Activated CD4-positive, alpha-beta memory T cell treated with anti-CD3 and anti-CD28 coated beads for 36 hours (primary cell): ENCODE data around the gene RNF141. TPM values are rescaled to one million over a fixed set of nuclear protein-coding genes. Genes with fewer than 3 reads are reported as not detected.

ENCODE experiments used
- CTCF ChIA-PET: fragments of 350-600 bp; sonication (Branson Sonifier 250); formaldehyde crosslinking; loops from one replicate; lab custom pipeline; 2021; ENCODE audit warnings: antibody characterized with exemption, inconsistent platforms; lab: Charles Lee
- POLR2A ChIA-PET: fragments of 350-600 bp; sonication (Branson Sonifier 250); formaldehyde crosslinking; loops from one replicate; lab custom pipeline; 2021; ENCODE audit warnings: antibody characterized with exemption; lab: Charles Lee
- DNase-seq: peaks from one replicate; pipeline ENCODE4 v3.0.0-alpha.2; 2020
- H3K27ac Mint-ChIP-seq: one replicate; pipeline ENCODE4 v1.8.0; 2021; ENCODE audit warnings: mixed read lengths
- H3K27me3 Mint-ChIP-seq: one replicate; pipeline ENCODE4 v1.8.0; 2021; ENCODE audit warnings: mixed read lengths
- H3K36me3 Mint-ChIP-seq: one replicate; pipeline ENCODE4 v1.8.0; 2021; ENCODE audit warnings: mixed read lengths
- H3K4me1 Mint-ChIP-seq: one replicate; pipeline ENCODE4 v1.8.0; 2021; ENCODE audit warnings: low read depth, mixed read lengths
- H3K4me3 Mint-ChIP-seq: one replicate; pipeline ENCODE4 v1.8.0; 2021; ENCODE audit warnings: mild to moderate bottlenecking, mixed read lengths
- H3K9me3 Mint-ChIP-seq: one replicate; pipeline ENCODE4 v1.8.0; 2021; ENCODE audit warnings: mixed read lengths
- intact Hi-C: fragments of 100-400 bp; cut with micrococcal nuclease; formaldehyde crosslinking; loops from one replicate; pipeline ENCODE4 v1.15.1; 2023
- total RNA-seq, 2 experiments: library from RNA; stranded (reverse); gene quantifications; one replicate each; pipeline ENCODE4 v1.2.3, GENCODE V29; 2021

RNF141 gene
- total RNA-seq, 2 experiments from 2014 or later: 17.9 to 18.7 TPM

DNA sequence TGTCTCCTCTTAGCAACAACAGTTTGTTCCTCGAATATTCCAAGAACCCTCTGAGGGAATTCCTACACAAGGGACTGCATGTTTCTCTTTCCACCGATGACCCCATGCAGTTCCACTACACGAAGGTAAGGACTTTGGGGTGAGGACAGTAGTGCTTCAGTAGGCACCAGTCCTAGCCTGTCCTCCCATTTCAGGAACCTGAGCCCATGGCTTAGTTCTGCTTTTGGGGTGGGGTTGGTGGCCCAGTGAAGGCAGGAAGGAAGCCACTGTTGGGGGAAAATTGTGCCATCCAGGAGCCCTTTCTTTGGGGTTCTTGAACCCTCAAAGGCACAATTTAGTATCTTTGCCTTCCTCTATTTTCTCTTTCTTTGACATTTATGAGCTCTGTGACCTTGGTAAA, 38.2 kb downstream of the RNF141 start:
- POLR2A ChIA-PET: no interaction called here
- no peaks in the 10 kb centered on the region for H3K9me3 Mint-ChIP-seq
- no peaks in the 10 kb centered on the region for H3K27me3 Mint-ChIP-seq
- no peak overlapping the region for H3K4me3 Mint-ChIP-seq
- CTCF ChIA-PET: interaction anchor here (0.7 kb wide), 1 partner anchor 326 kb away, joined by 3 read pairs; no protein-coding TSS in a partner anchor
- intact Hi-C loops: no loop called here
- H3K4me1 Mint-ChIP-seq: no peaks in the 10 kb centered on the region
- H3K27ac Mint-ChIP-seq: no peak overlapping the region
- DNase-seq: no peak
- H3K36me3 Mint-ChIP-seq: peaks cover 24% of the 10 kb centered on the region

DNA sequence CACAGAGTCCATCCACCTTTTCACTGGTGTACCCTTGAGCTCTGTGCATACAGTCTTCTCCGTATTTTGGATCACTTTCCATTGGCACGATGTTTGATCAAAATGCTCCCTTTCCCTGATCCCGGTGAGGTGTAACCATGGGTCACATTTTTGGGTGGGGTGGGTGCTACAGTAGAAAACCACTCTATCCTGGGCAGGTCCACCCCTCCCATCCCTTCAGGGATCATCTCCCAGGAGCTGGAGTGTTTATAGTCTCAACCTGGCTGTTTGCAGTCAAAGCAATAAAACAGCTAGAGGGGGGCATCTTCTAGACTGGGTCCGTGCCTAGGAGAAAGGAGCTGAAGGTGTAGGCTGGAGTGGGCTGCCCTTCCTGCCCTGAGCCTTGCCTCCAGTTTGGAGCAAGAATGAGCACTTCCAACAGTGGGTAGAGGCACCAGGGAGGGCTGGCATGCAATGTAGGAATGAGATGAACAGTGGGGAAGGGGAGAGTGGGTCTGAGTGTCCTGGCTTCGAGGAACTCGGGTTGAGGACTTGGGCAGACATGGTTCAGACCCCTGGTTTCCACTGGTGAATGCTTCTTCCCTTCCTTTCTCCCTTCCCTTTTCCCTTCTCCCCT, 38.8 kb downstream of the RNF141 start:
- ChIA-PET CTCF (interaction anchor here (1.1 kb wide), 1 partner anchor 88 kb away, joined by 3 read pairs; no protein-coding TSS in a partner anchor), POLR2A (no interaction called here)
- intact Hi-C loops: no loop called here
- no peak for DNase-seq
- H3K27ac Mint-ChIP-seq: no peak overlapping the region
- no peaks in the 10 kb centered on the region for H3K9me3 Mint-ChIP-seq
- H3K27me3 Mint-ChIP-seq: no peaks in the 10 kb centered on the region
- H3K4me3 Mint-ChIP-seq: no peak overlapping the region
- no peaks in the 10 kb centered on the region for H3K4me1 Mint-ChIP-seq
- peaks cover 27% of the 10 kb centered on the region for H3K36me3 Mint-ChIP-seq

DNA sequence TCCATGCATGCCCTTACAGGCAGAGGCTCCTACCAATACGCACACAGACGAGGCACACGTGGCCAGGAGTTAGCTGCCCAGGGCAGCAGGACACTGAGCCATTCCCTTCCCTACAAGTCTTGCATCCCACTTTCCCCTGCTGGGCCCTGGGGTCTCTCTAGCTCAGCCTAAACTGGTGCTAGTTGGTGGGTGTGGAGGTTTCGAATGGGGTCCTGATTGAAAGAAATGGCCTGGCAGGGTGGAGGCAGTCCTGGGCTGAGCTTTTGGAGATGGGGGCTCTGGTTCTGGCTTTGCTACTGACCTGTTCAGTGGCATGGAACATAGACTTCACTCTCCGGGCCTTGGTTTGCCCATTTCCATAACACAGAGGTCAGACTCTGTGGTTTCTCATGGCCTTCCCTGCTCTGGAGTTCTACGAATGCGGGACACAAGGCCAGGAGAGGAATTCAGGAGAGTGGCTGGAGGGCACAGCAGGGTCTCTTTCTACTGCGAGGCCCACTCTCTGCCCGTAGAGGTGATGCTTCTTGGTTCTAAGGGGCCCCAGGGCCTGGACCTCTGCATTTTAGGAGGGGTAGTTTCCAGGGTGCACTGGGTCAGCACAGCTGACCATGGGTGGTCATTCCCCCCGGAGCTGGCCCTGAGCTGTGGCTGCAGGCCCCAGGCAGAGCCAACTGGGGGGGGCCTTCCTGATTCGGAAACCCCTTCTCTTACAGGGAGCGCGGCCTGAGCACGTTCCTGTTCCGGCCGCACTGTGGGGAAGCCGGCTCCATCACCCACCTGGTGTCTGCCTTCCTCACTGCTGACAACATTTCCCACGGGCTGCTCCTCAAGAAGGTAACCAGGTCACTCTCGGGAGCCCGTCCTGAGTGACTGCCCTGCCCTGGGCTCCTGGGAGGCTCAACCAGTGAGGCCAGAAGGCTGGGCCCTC, 40.0 kb downstream of the RNF141 start:
- Mint-ChIP-seq H3K27ac (no peak overlapping the region), H3K27me3 (no peaks in the 10 kb centered on the region), H3K9me3 (no peaks in the 10 kb centered on the region), H3K36me3 (peaks cover 26% of the 10 kb centered on the region), H3K4me1 (no peaks in the 10 kb centered on the region), H3K4me3 (no peak overlapping the region)
- CTCF ChIA-PET: interaction anchor here (1.1 kb wide), 1 partner anchor 87 kb away, joined by 3 read pairs; no protein-coding TSS in a partner anchor
- intact Hi-C loops: no loop called here
- no peak for DNase-seq
- POLR2A ChIA-PET: no interaction called here

- intact Hi-C loops: no loop called here
- Mint-ChIP-seq H3K4me3 (no peak overlapping the region), H3K27me3 (no peaks in the 10 kb centered on the region), H3K9me3 (no peaks in the 10 kb centered on the region), H3K36me3 (peaks cover 26% of the 10 kb centered on the region), H3K27ac (no peak overlapping the region), H3K4me1 (no peaks in the 10 kb centered on the region)
- CTCF ChIA-PET: no interaction called here
- POLR2A ChIA-PET: no interaction called here
- DNase-seq: no peak
Observed at GRCh38 chr11:10499874-10500601, 40.9 kb downstream of the RNF141 start.

DNA sequence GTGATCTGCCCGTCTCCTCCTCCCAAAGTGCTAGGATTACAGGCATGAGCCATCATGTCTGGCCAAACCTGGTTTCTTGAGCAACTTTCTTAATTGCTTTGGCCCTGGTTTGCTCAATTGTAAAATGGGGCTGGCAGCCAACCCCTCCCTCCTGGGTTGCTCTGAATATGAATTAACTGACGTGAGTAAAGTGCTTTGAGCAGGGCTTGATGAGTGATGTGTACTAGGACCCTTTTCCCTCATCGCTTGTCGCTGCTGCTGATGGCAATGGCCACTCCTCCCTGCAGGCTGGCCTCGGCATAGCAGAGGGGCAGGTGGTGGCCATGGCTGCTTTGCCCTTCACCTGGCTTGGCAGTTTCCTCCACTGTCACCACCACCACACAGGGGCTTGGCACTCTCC, 41.5 kb downstream of the RNF141 start:
- CTCF ChIA-PET: no interaction called here
- no peak for DNase-seq
- H3K36me3 Mint-ChIP-seq: peaks cover 27% of the 10 kb centered on the region
- H3K27me3 Mint-ChIP-seq: no peaks in the 10 kb centered on the region
- H3K9me3 Mint-ChIP-seq: no peaks in the 10 kb centered on the region
- intact Hi-C loops: no loop called here
- POLR2A ChIA-PET: no interaction called here
- H3K27ac Mint-ChIP-seq: no peak overlapping the region
- H3K4me3 Mint-ChIP-seq: no peak overlapping the region
- no peaks in the 10 kb centered on the region for H3K4me1 Mint-ChIP-seq

GRCh38 chr11:10498426-10499250, 42.3 kb downstream of the RNF141 start:
- Mint-ChIP-seq H3K36me3 (peaks cover 27% of the 10 kb centered on the region), H3K4me1 (no peaks in the 10 kb centered on the region), H3K27me3 (no peaks in the 10 kb centered on the region), H3K9me3 (no peaks in the 10 kb centered on the region), H3K27ac (no peak overlapping the region), H3K4me3 (no peak overlapping the region)
- intact Hi-C loops: no loop called here
- POLR2A ChIA-PET: no interaction called here
- CTCF ChIA-PET: interaction anchor here (1.0 kb wide), 1 partner anchor 47 kb away, joined by 3 read pairs; no protein-coding TSS in a partner anchor
- DNase-seq: no peak

GRCh38 chr11:10498022-10498400, 43.0 kb downstream of the RNF141 start:
- no peak for DNase-seq
- ChIA-PET POLR2A (no interaction called here), CTCF (interaction anchor here (1.0 kb wide), 1 partner anchor 47 kb away, joined by 3 read pairs; no protein-coding TSS in a partner anchor)
- Mint-ChIP-seq H3K4me3 (no peak overlapping the region), H3K36me3 (peaks cover 29% of the 10 kb centered on the region), H3K27ac (no peak overlapping the region), H3K4me1 (no peaks in the 10 kb centered on the region), H3K27me3 (no peaks in the 10 kb centered on the region), H3K9me3 (no peaks in the 10 kb centered on the region)
- intact Hi-C loops: no loop called here

DNA sequence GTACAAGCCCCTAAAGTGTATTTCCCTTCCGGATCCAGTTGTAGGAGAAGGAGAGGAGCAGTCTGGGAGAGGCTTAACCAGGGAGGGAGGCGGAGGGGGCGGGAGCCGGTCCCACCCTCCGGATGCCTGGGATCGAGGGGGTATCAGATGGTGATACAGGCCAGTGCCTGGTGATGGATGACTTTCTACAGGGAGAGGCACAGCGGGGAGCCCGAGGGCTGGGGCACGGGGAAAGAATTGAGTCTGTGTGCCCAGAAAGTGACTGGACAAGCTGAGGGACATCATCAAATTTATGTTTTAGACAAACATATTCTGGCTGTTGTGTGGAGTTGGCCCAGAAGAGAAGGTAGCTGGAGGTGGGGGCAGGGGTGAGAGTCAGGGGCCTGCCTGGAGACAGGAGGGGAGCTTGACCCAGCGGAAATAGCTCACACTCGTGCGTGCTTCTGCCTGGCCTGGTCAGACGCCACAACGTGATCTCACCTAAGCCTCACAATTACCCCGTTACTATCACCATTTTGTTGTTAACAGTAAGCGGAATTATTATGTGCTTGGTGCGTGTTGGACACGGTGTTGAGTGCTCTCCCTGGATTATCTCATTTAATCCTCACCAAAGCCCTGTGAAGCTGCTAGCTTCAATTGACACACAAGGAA, 43.5 kb downstream of the RNF141 start:
- POLR2A ChIA-PET: no interaction called here
- Mint-ChIP-seq H3K36me3 (peaks cover 34% of the 10 kb centered on the region), H3K27ac (no peak overlapping the region)

DNA sequence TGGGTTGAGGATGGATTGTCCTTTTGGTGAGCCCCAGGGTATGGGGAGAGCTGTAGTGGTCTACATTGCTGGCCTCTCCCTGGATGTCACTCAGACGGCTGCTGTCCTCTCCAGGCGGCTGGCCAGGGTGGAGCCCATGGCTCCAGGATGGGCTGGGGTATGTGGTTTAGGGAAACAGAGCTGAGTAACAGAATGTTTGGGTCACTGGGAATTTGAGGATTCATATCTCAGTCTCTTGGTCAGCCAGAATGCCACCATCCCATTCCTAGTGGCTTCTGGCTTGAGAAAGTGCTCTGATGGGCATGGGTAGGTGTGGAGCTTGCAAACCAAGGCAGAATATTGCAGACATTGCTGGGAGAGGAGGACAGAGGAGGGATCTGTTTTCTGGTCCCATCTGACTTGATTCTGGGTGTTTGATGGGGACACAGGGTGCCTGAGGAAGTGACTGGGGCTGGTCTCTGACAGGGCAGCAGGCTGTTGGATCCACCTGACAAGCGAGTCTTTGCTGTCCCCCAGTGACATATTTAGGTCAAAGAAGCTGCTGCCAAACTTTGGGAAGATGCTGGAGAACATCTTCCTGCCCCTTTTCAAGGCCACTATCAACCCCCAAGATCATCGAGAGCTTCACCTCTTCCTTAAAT, 44.6 kb downstream of the RNF141 start:
- intact Hi-C loops: no loop called here
- no peak overlapping the region for H3K4me3 Mint-ChIP-seq
- H3K27me3 Mint-ChIP-seq: no peaks in the 10 kb centered on the region
- ChIA-PET CTCF (no interaction called here), POLR2A (no interaction called here)
- H3K36me3 Mint-ChIP-seq: peaks cover 37% of the 10 kb centered on the region
- H3K27ac Mint-ChIP-seq: no peak overlapping the region
- H3K9me3 Mint-ChIP-seq: no peaks in the 10 kb centered on the region
- no peak for DNase-seq
- no peaks in the 10 kb centered on the region for H3K4me1 Mint-ChIP-seq

More for the DNA sequence above, 43.5 kb downstream of the RNF141 start:
- Mint-ChIP-seq H3K4me3 (no peak overlapping the region), H3K9me3 (no peaks in the 10 kb centered on the region), H3K4me1 (no peaks in the 10 kb centered on the region), H3K27me3 (no peaks in the 10 kb centered on the region)
- DNase-seq: no peak
- CTCF ChIA-PET: no interaction called here
- intact Hi-C loops: no loop called here

DNA sequence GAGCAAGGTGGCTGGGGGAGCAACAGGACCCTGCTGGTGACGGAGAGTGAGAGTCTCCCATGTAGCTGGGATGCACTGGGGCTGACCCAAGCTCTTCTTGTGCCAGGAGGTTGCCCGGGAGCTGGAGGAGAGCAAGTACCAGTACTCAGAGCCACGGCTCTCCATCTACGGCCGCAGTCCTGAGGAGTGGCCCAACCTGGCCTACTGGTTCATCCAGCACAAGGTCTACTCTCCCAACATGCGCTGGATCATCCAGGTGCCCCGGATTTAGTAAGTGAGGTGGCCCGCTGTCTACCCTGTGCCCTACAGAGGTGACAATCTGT, 45.6 kb downstream of the RNF141 start:
- ChIA-PET POLR2A (no interaction called here), CTCF (no interaction called here)
- intact Hi-C loops: no loop called here
- H3K27ac Mint-ChIP-seq: no peak overlapping the region
- peaks cover 36% of the 10 kb centered on the region for H3K36me3 Mint-ChIP-seq
- H3K9me3 Mint-ChIP-seq: no peaks in the 10 kb centered on the region
- H3K27me3 Mint-ChIP-seq: no peaks in the 10 kb centered on the region
- H3K4me3 Mint-ChIP-seq: no peak overlapping the region
- peaks cover under 1% of the 10 kb centered on the region for H3K4me1 Mint-ChIP-seq
- DNase-seq: no peak
